Kidney epithelial cell (primary cell): ENCODE measurements around the gene ATF4. TPM values are rescaled to one million over a fixed set of nuclear protein-coding genes. Genes with fewer than 3 reads are reported as not detected.

Experiments used
- DNase-seq: peaks from one replicate; pipeline ENCODE4 v3.0.0-alpha.2; 2010; ENCODE audit warnings: low read depth
- H3K27me3 ChIP-seq: 2 replicates; pipeline ENCODE4 v1.6.0; 2011; ENCODE audit warnings: low read length; ENCODE audit not compliant: control insufficient read depth, insufficient read depth
- H3K36me3 ChIP-seq: 2 replicates; pipeline ENCODE4 v1.5.1; 2011; ENCODE audit warnings: low read length; ENCODE audit not compliant: control insufficient read depth, insufficient read depth
- H3K4me3 ChIP-seq: 2 replicates; pipeline ENCODE4 v1.5.1; 2011; ENCODE audit warnings: low read depth, mild to moderate bottlenecking, control low read depth, low read length
- CTCF ChIP-seq: IDR thresholded peaks from 2 replicates; pipeline ENCODE4 v1.5.1; 2011; ENCODE audit warnings: mild to moderate bottlenecking, moderate library complexity, low read length, control low read depth, inconsistent platforms; ENCODE audit not compliant: insufficient read depth, poor library complexity, severe bottlenecking
- total RNA-seq: library from RNA; depleted of rRNA; stranded (reverse); fragments of >200 nt; gene quantifications from 2 replicates; pipeline ENCODE4 v1.2.3, GENCODE V29; 2015

ATF4 gene
- total RNA-seq, 1 donor from 2014 or later: 763 TPM

GRCh38 chr22:39565414-39565944 lies 45.1 kb downstream of the ATF4 start:
- peaks cover 32% of the 10 kb centered on the region for H3K27me3 ChIP-seq
- no peak for TF ChIP-seq CTCF
- no peaks in the 10 kb centered on the region for H3K36me3 ChIP-seq
- no peak for DNase-seq
- no peak overlapping the region for H3K4me3 ChIP-seq

DNA sequence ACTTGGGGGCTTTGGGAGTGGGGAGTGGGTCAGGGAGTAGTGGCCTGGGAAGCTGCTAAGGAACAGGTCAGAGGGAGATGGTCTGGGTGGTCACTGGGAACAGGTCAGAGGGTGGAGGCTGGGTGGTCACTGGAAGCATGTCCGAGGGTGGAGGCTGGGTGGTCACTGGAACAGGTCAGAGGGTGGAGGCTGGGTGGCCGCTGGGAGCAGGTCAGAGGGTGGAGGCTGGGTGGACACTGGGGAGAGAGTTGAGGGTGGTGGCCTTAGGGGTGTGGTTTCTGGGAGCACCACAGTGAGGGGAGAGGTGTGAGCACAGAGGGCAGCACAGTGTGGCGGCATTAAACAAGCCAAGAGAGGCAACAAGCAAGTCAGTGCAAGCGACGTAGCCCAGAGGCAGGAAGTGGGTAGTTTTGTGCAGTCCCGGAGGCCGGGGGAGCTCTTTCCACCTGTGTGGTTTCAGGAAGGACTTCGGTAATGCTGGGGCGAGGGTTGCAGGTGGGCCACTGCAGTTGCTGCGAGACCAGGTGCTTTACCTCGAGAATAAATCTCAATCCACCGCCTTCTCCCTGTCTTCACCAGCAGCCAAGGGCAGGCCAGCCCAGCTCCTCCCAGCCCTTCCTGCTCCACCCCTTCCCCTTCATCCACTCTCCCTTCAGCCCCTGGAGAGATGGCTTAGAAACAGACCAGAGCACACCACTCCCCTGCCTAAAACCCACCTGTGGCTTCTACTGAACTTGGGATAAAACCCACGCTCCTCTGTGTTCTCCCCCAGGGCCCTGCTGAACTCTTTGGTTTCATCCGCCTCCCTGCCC lies 47.0 kb downstream of the ATF4 start:
- H3K36me3 ChIP-seq: no peaks in the 10 kb centered on the region
- no peak overlapping the region for H3K4me3 ChIP-seq
- TF ChIP-seq CTCF: no peak
- H3K27me3 ChIP-seq: peaks cover 20% of the 10 kb centered on the region
- no peak for DNase-seq

DNA sequence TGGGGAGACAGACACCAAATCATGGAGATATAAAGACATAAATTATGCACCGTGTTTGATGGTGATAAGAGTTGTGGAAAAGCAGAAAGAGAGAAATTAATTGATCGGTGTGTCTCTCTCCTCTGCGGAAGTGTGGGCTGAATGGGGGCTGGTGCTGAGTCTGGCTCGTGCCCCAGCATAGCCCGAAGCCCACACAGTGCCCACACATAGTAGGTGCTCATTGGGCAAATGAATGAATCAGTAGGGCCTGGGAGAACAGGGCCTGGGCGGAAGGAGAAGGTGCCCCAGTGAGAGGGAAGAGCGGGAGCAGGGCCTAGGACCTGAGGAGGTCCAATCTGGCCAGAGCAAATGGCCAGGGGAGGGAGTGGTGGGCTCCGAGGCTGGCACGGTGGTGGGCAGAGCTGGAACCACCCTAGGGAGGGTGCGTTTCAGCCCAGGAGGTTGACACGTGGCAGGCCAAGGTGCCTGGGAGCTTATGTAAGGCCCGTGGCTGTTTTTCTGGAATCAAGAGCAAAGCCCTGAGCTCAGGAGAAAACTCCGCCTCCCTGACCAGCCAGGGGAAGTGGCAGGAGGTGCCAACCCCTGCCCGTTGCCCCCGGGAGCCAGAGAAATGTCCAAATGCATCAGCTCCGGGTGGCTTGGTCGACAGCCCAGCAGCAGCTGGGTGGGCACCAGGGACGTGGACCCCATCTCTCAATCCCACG lies 48.1 kb downstream of the ATF4 start:
- peaks cover 15% of the 10 kb centered on the region for H3K27me3 ChIP-seq

DNA sequence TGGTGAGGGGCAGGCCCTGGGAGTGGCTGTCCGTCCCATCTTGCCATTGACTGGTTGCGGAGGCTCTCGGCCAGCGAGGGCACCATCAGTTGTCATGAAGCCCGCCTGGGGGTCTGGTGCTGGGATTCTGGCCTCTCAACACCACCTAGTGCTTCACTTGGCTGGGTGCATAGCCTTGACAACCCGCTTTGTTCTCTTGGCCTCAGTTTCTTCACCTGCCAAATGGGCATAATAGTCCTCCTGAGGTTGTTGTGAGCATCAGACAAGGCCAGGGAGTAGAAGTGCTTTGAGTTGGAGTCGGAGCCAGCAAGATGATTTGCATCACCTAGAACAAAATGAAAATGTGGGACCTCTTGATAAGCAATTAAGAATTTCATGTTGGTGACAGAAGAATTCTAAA lies 48.7 kb downstream of the ATF4 start:
- H3K36me3 ChIP-seq: no peaks in the 10 kb centered on the region
- no peak for TF ChIP-seq CTCF
- H3K27me3 ChIP-seq: peaks cover 11% of the 10 kb centered on the region
- no peak overlapping the region for H3K4me3 ChIP-seq
- no peak for DNase-seq

More for the DNA sequence above, 48.1 kb downstream of the ATF4 start:
- Histone ChIP-seq H3K36me3 (no peaks in the 10 kb centered on the region), H3K4me3 (no peak overlapping the region)
- DNase-seq: no peak
- TF ChIP-seq CTCF: no peak

DNA sequence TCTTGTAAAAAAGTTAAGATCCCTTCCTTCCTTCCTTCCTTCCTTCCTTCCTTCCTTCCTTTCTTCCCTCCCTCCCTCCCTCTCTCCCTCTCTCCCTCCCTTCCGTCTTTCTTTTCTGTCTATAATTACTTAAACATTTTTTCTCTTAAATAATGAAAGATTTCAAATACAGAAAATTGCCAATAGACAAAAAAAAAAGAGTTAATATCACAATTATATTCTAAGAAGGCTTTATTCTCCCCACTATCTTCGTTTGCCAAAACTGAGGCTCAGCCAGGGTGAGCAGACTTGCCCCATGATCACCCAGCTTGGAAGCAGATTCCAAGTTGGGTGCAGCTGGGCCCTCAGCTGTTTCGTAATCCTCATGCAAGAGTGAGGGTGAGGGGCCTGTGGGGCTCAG lies 49.9 kb downstream of the ATF4 start:
- no peak for TF ChIP-seq CTCF
- no peaks in the 10 kb centered on the region for H3K36me3 ChIP-seq
- DNase-seq: no peak
- no peak overlapping the region for H3K4me3 ChIP-seq
- peaks cover 11% of the 10 kb centered on the region for H3K27me3 ChIP-seq
